NCI-H2029 (cell line): ENCODE data around the gene SLC9A1.
"Not testable (repeated sequence)": the region's sequence is repeated elsewhere in the genome, so short reads cannot be mapped to it uniquely, and the experiment has no call there.

ENCODE experiments used
- DNase-seq: peaks from one replicate; lab custom pipeline; 2025; lab: John Stamatoyannopoulos, UW

The SLC9A1 gene

GRCh38 chr1:27154991-27155781 is at the start of gene SLC9A1:
Gene SLC9A1, minus strand, starts transcription at chr1:27155125. Its CDS starts 791 bp downstream, at chr1:27154334.
- DNase-seq: peak; percentile 67

GRCh38 chr1:27203946-27204345 is 49.0 kb upstream of the SLC9A1 start:
- DNase-seq: no peak

- DNase-seq: no peak
These were observed 46.4 kb upstream of the SLC9A1 start for GRCh38 chr1:27201295-27201694.

GRCh38 chr1:27193194-27193593 is 38.3 kb upstream of the SLC9A1 start:
- DNase-seq: no peak

GRCh38 chr1:27192039-27192529 is 37.2 kb upstream of the SLC9A1 start:
- DNase-seq: no peak

GRCh38 chr1:27184665-27185064 is 29.7 kb upstream of the SLC9A1 start:
- not testable (repeated sequence) for DNase-seq

- DNase-seq: no peak
These were observed 25.1 kb upstream of the SLC9A1 start for GRCh38 chr1:27179979-27180378.

- no peak for DNase-seq
These were observed 24.5 kb upstream of the SLC9A1 start for GRCh38 chr1:27179379-27179778.

GRCh38 chr1:27176954-27177353 is 22.0 kb upstream of the SLC9A1 start:
- DNase-seq: no peak

- no peak for DNase-seq
These were observed 21.4 kb upstream of the SLC9A1 start for GRCh38 chr1:27176323-27176722.

GRCh38 chr1:27172992-27173391 is 18.1 kb upstream of the SLC9A1 start:
- DNase-seq: not testable (repeated sequence)

- no peak for DNase-seq
These were observed 12.0 kb upstream of the SLC9A1 start for GRCh38 chr1:27166929-27167328.

GRCh38 chr1:27166351-27166802 is 11.5 kb upstream of the SLC9A1 start:
- no peak for DNase-seq

GRCh38 chr1:27163093-27163492 is 8.2 kb upstream of the SLC9A1 start:
- DNase-seq: no peak

- no peak for DNase-seq
These were observed 7.2 kb upstream of the SLC9A1 start for GRCh38 chr1:27162090-27162489.

- DNase-seq: peak; percentile 17
These were observed 6.7 kb upstream of the SLC9A1 start for GRCh38 chr1:27161594-27161993.

- DNase-seq: no peak
These were observed 2.3 kb upstream of the SLC9A1 start for GRCh38 chr1:27157194-27157593.

GRCh38 chr1:27154469-27154990 is 395 bp downstream of the SLC9A1 start:
- no peak for DNase-seq

- no peak for DNase-seq
These were observed 982 bp downstream of the SLC9A1 start for GRCh38 chr1:27153927-27154358.

GRCh38 chr1:27153549-27153886 is 1.4 kb downstream of the SLC9A1 start:
- DNase-seq: no peak

GRCh38 chr1:27152829-27153548 is 1.9 kb downstream of the SLC9A1 start:
- no peak for DNase-seq

GRCh38 chr1:27152004-27152828 is 2.7 kb downstream of the SLC9A1 start:
- no peak for DNase-seq
